T follicular helper cell (primary cell): ENCODE results near the gene SGK1.

ENCODE experiments used
- DNase-seq: peaks from one replicate; pipeline ENCODE4 v3.0.0-alpha.2; 2020; ENCODE audit warnings: low read depth

Gene SGK1

GRCh38 chr6:134123666-134124208 is 194.2 kb downstream of the SGK1 start:
- DNase-seq: no peak

GRCh38 chr6:134122775-134123174 is 195.1 kb downstream of the SGK1 start:
- no peak for DNase-seq

DNA sequence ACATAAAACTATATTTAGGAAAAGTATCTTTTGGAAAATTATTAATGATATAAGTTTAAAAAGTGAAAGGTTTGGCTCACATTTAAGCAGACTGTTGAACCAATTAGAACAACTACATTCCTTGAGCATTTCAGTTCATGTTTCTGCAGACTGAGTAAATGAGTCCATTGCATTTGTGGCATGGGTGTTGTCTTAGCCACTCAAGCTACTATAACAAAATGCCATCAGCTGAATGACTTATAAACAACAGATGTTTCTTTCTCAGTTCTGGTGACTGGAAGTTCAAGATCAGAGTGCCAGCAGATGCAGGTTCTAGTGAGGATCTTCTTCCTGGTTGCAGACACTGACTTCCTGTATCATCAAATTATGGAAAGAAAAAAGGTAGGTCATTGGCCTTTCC is 198.4 kb downstream of the SGK1 start:
- no peak for DNase-seq
